Measurements from ENCODE around the gene CYTH1.

Gene CYTH1

DNA sequence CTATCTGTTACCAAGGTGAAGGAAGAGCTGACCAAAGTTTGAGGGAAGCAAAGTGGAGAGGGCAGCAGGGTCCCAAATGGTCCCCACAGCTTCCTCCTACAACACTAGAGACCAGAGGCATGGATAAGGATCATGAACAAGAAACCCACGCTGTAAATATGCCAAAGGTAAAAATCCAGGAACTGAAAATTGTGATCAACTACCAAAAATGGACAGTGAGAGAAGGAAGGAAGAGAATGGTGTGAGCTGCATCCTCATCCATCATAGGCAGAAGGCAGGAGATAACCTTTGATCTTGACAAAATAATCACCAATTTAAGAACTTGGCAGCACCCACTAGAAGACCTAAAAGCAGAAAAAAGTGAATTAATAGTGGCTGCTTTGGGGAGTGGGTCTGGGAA lies 66.2 kb downstream of the CYTH1 start:
- Histone ChIP-seq H3K9ac (ENCODE audit: low read length) (no peak overlapping the region), H3K79me2 (ENCODE audit: insufficient read depth, low read length) (no peaks in the 10 kb centered on the region), H3K4me3 (ENCODE audit: low read depth, low read length, poor library complexity, severe bottlenecking) (no peak overlapping the region), H3K27ac (ENCODE audit: low read depth, low read length, poor library complexity, severe bottlenecking) (no peak overlapping the region), H3K9me3 (ENCODE audit: low read length) (no peaks in the 10 kb centered on the region), H4K20me1 (ENCODE audit: insufficient read depth, low read length) (no peaks in the 10 kb centered on the region), H2AFZ (ENCODE audit: low read length) (no peak overlapping the region), H3F3A (ENCODE audit: insufficient read depth, low read length) (no peaks in the 10 kb centered on the region), H3K9me2 (ENCODE audit: low read depth, low read length) (no peaks in the 10 kb centered on the region), H3K4me2 (ENCODE audit: low read length) (no peak overlapping the region), H3K36me3 (ENCODE audit: insufficient read depth, low read length) (no peaks in the 10 kb centered on the region), H3K4me1 (ENCODE audit: insufficient read depth, low read length, severe bottlenecking) (peaks cover 18% of the 10 kb centered on the region), H3K27me3 (ENCODE audit: insufficient read depth, low read length) (0 out of 2 replicates have a peak, but pooled peaks cover 11% of the 10 kb centered on the region)
- TF ChIP-seq, protein P1, sequence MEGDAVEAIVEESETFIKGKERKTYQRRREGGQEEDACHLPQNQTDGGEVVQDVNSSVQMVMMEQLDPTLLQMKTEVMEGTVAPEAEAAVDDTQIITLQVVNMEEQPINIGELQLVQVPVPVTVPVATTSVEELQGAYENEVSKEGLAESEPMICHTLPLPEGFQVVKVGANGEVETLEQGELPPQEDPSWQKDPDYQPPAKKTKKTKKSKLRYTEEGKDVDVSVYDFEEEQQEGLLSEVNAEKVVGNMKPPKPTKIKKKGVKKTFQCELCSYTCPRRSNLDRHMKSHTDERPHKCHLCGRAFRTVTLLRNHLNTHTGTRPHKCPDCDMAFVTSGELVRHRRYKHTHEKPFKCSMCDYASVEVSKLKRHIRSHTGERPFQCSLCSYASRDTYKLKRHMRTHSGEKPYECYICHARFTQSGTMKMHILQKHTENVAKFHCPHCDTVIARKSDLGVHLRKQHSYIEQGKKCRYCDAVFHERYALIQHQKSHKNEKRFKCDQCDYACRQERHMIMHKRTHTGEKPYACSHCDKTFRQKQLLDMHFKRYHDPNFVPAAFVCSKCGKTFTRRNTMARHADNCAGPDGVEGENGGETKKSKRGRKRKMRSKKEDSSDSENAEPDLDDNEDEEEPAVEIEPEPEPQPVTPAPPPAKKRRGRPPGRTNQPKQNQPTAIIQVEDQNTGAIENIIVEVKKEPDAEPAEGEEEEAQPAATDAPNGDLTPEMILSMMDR (IDR thresholded peaks at IDR 0.05; ENCODE audit: low read length), result no peak
- no peak for TF ChIP-seq EZH2 (IDR thresholded peaks at IDR 0.05; ENCODE audit: borderline replicate concordance, low read length)

DNA sequence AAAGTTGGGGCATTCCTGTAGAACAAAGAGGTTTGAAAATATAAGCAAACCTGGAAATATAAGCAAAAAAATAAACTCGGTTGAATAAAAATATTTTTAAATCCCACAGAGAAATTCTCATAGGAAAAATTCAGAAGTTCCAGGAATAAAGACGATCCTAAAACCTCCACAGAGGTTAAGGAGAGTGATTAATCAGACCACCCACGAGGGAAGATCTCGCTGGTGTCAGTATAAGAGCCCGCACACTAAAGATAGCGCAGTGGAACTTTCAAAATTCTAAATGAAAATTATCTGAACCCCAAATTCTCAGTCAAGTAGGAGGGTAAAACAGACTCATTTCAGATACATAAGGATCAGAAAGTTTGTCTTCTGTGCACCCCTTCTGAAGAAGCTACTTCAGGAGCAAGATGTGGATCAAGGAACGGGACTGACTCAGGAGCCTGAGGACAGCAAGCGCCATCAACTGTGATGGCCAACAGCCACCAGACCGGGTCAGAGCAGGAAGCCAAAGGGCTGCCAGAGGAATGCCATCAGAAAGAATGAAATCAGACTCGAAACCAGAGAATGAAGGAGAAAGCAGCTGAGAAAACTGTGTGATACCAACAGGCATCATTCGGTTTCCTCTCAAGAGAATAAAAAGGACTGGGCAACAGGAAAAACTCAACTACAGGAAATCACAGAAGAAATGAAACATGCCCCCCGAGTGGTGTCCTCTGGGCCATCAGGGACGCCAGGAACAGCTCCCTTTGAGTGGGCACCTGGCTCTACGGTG lies 66.9 kb downstream of the CYTH1 start:
- Histone ChIP-seq H3K9ac (ENCODE audit: low read length) (no peak overlapping the region), H3F3A (ENCODE audit: insufficient read depth, low read length) (no peaks in the 10 kb centered on the region), H3K9me3 (ENCODE audit: low read length) (no peaks in the 10 kb centered on the region), H3K36me3 (ENCODE audit: insufficient read depth, low read length) (no peaks in the 10 kb centered on the region), H3K4me3 (ENCODE audit: low read depth, low read length, poor library complexity, severe bottlenecking) (no peak overlapping the region), H3K4me2 (ENCODE audit: low read length) (no peak overlapping the region), H3K9me2 (ENCODE audit: low read depth, low read length) (no peaks in the 10 kb centered on the region), H3K27me3 (ENCODE audit: insufficient read depth, low read length) (0 out of 2 replicates have a peak, but pooled peaks cover 11% of the 10 kb centered on the region), H2AFZ (ENCODE audit: low read length) (no peak overlapping the region), H3K79me2 (ENCODE audit: insufficient read depth, low read length) (no peaks in the 10 kb centered on the region), H3K4me1 (ENCODE audit: insufficient read depth, low read length, severe bottlenecking) (peaks cover 18% of the 10 kb centered on the region), H4K20me1 (ENCODE audit: insufficient read depth, low read length) (no peaks in the 10 kb centered on the region), H3K27ac (ENCODE audit: low read depth, low read length, poor library complexity, severe bottlenecking) (no peak overlapping the region)
- TF ChIP-seq, protein P1 (IDR thresholded peaks at IDR 0.05; ENCODE audit: low read length), result no peak
- no peak for TF ChIP-seq EZH2 (IDR thresholded peaks at IDR 0.05; ENCODE audit: borderline replicate concordance, low read length)

GRCh38 chr17:78714534-78714933 lies 67.5 kb downstream of the CYTH1 start:
- Histone ChIP-seq H3K4me2 (ENCODE audit: low read length) (no peak overlapping the region), H3K79me2 (ENCODE audit: insufficient read depth, low read length) (no peaks in the 10 kb centered on the region), H3F3A (ENCODE audit: insufficient read depth, low read length) (no peaks in the 10 kb centered on the region), H3K36me3 (ENCODE audit: insufficient read depth, low read length) (no peaks in the 10 kb centered on the region), H3K9ac (ENCODE audit: low read length) (no peak overlapping the region), H3K4me3 (ENCODE audit: low read depth, low read length, poor library complexity, severe bottlenecking) (no peak overlapping the region), H3K9me3 (ENCODE audit: low read length) (no peaks in the 10 kb centered on the region), H3K4me1 (ENCODE audit: insufficient read depth, low read length, severe bottlenecking) (peaks cover 19% of the 10 kb centered on the region), H3K27ac (ENCODE audit: low read depth, low read length, poor library complexity, severe bottlenecking) (no peak overlapping the region), H4K20me1 (ENCODE audit: insufficient read depth, low read length) (no peaks in the 10 kb centered on the region), H2AFZ (ENCODE audit: low read length) (no peak overlapping the region), H3K9me2 (ENCODE audit: low read depth, low read length) (no peaks in the 10 kb centered on the region), H3K27me3 (ENCODE audit: insufficient read depth, low read length) (0 out of 2 replicates have a peak, but pooled peaks cover 11% of the 10 kb centered on the region)
- TF ChIP-seq, protein P1 (IDR thresholded peaks at IDR 0.05; ENCODE audit: low read length), result no peak
- no peak for TF ChIP-seq EZH2 (IDR thresholded peaks at IDR 0.05; ENCODE audit: borderline replicate concordance, low read length)
